GM18873 (cell line): ENCODE measurements around the gene FETUB.
"Not testable (repeated sequence)": the region's sequence is repeated elsewhere in the genome, so short reads cannot be mapped to it uniquely, and the experiment has no call there.

Source experiments
- ATAC-seq: cut with Tn5 transposase; IDR thresholded peaks from one replicate; pipeline ENCODE4 v1.9.1; 2021; ENCODE audit warnings: mild to moderate bottlenecking, moderate library complexity, moderate number of reproducible peaks; ENCODE audit not compliant: unreplicated experiment, low FRiP score

The FETUB gene

GRCh38 chr3:186630950-186631641, 9.1 kb upstream of the FETUB start:
- ATAC-seq = no peak

- no peak for ATAC-seq
Measured at GRCh38 chr3:186633481-186633880, 6.7 kb upstream of the FETUB start.

GRCh38 chr3:186634207-186634606, 6.0 kb upstream of the FETUB start:
- ATAC-seq = not testable (repeated sequence)

DNA sequence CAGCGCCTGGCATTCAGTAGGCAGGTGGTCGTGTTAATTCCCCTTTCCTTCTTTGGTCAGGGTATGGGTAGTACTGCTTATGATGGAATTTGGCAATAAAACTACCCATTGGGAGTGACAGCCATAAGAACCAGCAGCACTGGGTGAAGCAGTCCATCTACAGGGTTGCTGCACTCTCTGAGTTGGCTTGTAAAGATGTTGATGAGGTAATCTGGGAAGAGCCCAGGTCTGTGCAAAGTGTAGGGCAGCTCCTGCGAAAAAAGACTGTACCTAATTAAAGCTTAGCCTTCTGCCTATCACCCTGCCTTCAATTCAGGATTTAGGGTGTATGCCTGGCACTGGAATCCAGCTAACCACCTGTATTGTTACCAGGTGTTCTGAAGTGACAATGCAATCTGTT, 4.7 kb upstream of the FETUB start:
- no peak for ATAC-seq

GRCh38 chr3:186636536-186636935, 3.7 kb upstream of the FETUB start:
- ATAC-seq = no peak

GRCh38 chr3:186637686-186638085, 2.5 kb upstream of the FETUB start:
- no peak for ATAC-seq

GRCh38 chr3:186638259-186638658, 1.9 kb upstream of the FETUB start:
- ATAC-seq = no peak

DNA sequence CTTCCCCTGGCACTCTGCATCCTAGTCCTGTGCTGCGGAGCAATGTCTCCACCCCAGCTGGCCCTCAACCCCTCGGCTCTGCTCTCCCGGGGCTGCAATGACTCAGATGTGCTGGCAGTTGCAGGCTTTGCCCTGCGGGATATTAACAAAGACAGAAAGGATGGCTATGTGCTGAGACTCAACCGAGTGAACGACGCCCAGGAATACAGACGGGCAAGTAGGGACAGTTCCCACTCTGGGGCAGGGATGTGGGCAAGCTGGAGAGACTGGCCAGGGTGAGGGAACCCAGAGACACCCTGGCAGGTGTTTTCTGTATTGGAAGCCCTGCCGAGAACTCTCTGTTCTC, 247 bp downstream of the FETUB start:
- no peak for ATAC-seq

- no peak for ATAC-seq
Measured at GRCh38 chr3:186640929-186641328, 730 bp downstream of the FETUB start.

DNA sequence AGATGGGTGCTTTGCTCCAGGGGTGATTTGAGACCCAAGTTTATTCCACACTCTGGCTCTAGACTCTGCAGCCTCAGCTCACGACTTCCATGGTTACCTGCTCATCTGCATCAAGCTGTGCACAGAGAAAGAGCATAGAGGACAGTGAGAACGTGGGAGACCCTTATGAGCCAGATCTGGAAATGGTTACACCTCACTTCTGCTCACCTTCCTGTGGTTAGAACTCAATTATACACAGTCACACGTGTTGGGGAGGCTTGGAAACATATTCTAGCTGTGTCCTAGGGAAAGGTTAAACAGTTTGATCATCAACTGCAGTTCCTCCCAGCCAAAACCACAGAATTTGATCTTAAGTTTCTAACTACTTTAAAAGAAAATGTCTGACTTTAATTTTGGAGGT, 1.8 kb downstream of the FETUB start:
- ATAC-seq = no peak

DNA sequence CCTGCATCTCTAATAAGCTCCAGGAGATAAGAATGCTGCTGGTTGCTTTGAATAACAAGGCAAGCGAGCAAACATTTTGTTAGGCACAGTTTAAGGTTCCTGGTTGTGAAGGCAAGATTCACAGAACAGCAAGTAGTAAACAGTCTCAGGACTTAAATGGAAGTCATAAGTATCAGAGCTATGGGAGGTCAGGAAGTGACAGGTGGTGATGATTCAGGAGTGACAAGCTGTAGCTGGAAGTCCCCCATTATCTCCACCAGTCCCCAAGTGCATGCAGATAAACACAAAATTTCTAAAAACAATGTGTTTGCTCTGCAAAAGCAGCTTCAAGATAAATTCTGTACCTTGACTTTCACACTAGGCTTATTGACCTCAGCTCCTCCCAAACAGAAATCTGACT, 3.3 kb downstream of the FETUB start:
- no peak for ATAC-seq

GRCh38 chr3:186644683-186645082, 4.5 kb downstream of the FETUB start:
- ATAC-seq = no peak

GRCh38 chr3:186646106-186646505, 5.9 kb downstream of the FETUB start:
- ATAC-seq = no peak

DNA sequence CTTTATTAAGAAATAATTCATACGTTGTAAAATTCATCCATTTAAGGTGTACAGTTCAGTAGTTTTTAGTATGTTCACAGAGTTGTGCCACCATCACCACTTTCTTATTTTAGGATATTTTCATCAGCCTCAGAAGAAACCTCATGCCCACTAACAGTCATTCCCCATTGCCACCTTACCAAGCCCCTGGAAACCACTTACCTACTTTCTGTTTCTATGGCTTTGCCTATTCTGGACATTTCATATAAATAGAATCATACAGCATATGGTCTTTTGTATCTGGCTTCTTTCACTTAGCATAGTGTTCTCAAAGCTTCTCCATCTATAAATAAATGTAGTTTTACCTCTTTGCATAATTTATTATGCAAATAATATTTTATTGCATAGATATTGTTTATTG, 6.6 kb downstream of the FETUB start:
- ATAC-seq = no peak

- no peak for ATAC-seq
Measured at GRCh38 chr3:186648851-186649250, 8.7 kb downstream of the FETUB start.

DNA sequence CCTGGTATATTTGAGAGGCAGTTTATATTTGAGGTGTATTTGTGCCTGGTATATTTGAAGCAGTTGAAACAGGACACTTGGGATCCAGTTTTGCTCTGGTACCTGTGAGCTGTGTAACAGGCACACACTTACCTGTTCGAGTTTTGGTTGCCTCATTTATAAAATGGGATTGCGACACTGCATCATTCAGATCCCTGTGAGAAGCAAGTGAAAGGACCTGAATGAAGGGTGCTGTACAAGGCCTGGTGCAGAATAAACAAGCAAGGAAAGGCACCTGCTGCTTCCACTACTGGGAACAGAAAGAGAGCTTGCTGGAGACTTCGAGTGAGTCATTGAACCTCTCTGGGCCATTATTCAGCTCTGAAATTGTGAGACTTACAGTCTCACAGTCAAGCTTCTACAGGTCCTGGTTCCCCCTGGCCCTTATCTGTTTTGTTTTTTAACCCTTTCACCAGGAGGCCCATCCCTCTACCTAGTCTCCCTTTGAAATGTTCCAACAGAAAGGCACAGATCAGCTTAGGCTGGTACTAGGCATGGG, 11.5 kb downstream of the FETUB start:
- ATAC-seq = no peak

DNA sequence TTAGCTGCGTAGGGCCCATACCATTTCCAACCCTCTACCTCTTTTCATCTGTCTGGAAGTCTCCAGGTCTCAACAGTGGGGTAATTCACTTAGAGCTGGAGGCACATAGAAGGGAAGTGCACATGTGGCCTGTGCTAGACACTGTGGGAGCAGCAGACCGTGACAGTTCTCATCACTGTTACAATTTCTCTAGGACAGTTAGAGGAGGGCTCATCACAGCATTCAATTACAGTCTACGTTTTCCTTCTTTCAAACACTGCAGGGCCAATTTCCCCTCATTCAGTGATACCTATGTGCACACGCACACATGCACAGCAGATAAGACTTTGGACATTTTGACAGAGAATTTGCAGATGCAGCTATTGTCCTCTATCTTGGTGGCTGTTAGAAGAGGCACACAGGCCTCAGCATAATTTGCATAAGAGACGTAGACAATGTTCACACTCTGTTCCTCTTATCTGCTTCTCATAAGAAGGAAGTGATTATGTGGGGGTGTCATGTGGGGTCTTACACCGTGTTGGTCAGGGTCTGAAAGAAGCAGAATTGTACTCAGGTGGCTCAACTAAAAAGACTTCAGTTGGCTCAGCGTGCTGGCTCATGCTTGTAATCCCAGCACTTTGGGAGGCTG, 13.0 kb downstream of the FETUB start:
- peak; percentile 74 for ATAC-seq

- no peak for ATAC-seq
Measured at GRCh38 chr3:186653984-186654383, 13.8 kb downstream of the FETUB start.

- no peak for ATAC-seq
Measured at GRCh38 chr3:186663361-186664118, 23.3 kb downstream of the FETUB start.

DNA sequence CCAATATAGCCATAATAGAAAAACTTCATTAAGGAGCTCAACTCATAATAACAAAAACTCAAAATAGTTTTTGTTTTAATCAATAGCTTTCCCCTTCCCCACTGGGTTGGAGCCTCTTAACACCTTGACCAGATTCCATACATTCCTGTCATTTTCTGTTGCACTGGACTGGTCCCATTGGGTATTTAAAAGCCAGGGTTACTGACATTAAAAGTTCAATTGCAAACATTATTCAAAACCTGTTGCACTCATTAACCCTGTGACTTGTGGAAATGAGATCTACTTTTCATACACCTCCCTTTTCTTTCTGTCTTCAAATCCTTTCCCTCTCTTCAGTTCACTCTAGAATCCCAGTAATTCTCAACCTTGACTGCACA, 23.9 kb downstream of the FETUB start:
- no peak for ATAC-seq

GRCh38 chr3:186664506-186664905, 24.3 kb downstream of the FETUB start:
- no peak for ATAC-seq
